Large intestine (tissue), 3 donors: ENCODE results near the gene RFWD3. TPM values are rescaled to one million over a fixed set of nuclear protein-coding genes. Genes with fewer than 3 reads are reported as not detected.
A peak's percentile ranks its signal among the peaks of the same experiment; 100 is the strongest.

ENCODE experiments used
- DNase-seq, 2 donors: peaks; one replicate each; pipeline versions ENCODE4 v3.0.0 to v3.0.0-alpha.2; 2013
- H3K27ac ChIP-seq: one replicate; pipeline ENCODE4 v1.5.1; 2013; ENCODE audit warnings: low read length
- H3K27me3 ChIP-seq: 2 replicates; pipeline ENCODE4 v1.6.1; 2013; ENCODE audit warnings: low read length; ENCODE audit not compliant: control insufficient read depth, insufficient read depth
- H3K36me3 ChIP-seq: 2 replicates; pipeline ENCODE4 v1.6.1; 2013; ENCODE audit warnings: low read length; ENCODE audit not compliant: control insufficient read depth, insufficient read depth
- H3K4me1 ChIP-seq: one replicate; pipeline ENCODE4 v1.6.1; 2013; ENCODE audit warnings: low read length; ENCODE audit not compliant: control insufficient read depth, insufficient read depth
- H3K4me3 ChIP-seq: one replicate; pipeline ENCODE4 v1.5.1; 2013; ENCODE audit warnings: low read length
- H3K9me3 ChIP-seq: one replicate; pipeline ENCODE4 v1.6.1; 2013; ENCODE audit warnings: mild to moderate bottlenecking, low read depth, low read length, moderate library complexity; ENCODE audit not compliant: control insufficient read depth
- WGBS: methylation state at CpG from one replicate; pipeline ENCODE4 v1.1.5; 2013; ENCODE audit warnings: low lambda C conversion rate; ENCODE audit not compliant: insufficient coverage; 5-methylcytosine and 5-hydroxymethylcytosine counted together
- polyA plus RNA-seq: library from polyadenylated mRNA; unstranded; fragments of 120-200 nt; gene quantifications from one replicate; pipeline ENCODE4 v1.2.1, GENCODE V29; 2013

The RFWD3 gene
- polyA plus RNA-seq, 1 donor, result 19.7 TPM

DNA sequence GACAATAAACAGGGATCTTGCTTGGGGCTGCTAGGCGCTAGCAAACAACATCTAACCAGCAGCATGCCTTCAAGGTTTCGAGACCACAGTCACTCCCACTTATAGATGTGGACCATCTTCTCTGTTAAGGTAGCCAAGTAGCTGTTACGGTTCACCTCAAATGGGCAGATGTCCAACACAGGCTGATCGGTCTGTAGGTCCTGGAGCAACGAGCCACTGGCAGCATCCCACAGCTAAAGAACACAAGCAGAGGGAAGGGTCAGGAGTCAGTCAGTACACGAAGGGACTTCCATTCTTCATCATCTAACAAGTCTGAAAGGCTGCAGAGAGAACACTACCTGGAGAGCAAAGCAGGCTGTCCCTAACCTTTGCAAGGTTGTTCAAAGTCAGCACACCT lies 42.8 kb downstream of the RFWD3 start:
- H3K4me3 ChIP-seq, result no peak overlapping the region
- no peak overlapping the region for H3K27ac ChIP-seq
- no peaks in the 10 kb centered on the region for H3K4me1 ChIP-seq
- H3K9me3 ChIP-seq, result no peaks in the 10 kb centered on the region
- H3K36me3 ChIP-seq, result peaks cover 69% of the 10 kb centered on the region
- WGBS, result no CpG with 5 or more reads among the region's 6 CpGs
- no peak for DNase-seq
- no peaks in the 10 kb centered on the region for H3K27me3 ChIP-seq

GRCh38 chr16:74623214-74623838 lies 43.4 kb downstream of the RFWD3 start:
- peak; percentile 21 to 48 for DNase-seq
- Histone ChIP-seq H3K4me1 (no peaks in the 10 kb centered on the region), H3K27me3 (no peaks in the 10 kb centered on the region), H3K4me3 (no peak overlapping the region), H3K36me3 (peaks cover 66% of the 10 kb centered on the region), H3K27ac (no peak overlapping the region), H3K9me3 (no peaks in the 10 kb centered on the region)
- WGBS, result no CpG with 5 or more reads among the region's 4 CpGs

GRCh38 chr16:74622005-74622404 lies 44.7 kb downstream of the RFWD3 start:
- H3K27me3 ChIP-seq, result no peaks in the 10 kb centered on the region
- no peaks in the 10 kb centered on the region for H3K4me1 ChIP-seq
- H3K36me3 ChIP-seq, result peaks cover 53% of the 10 kb centered on the region
- no peaks in the 10 kb centered on the region for H3K9me3 ChIP-seq
- WGBS, result no CpG with 5 or more reads among the region's 4 CpGs
- DNase-seq, result no peak
- no peak overlapping the region for H3K27ac ChIP-seq
- no peak overlapping the region for H3K4me3 ChIP-seq

DNA sequence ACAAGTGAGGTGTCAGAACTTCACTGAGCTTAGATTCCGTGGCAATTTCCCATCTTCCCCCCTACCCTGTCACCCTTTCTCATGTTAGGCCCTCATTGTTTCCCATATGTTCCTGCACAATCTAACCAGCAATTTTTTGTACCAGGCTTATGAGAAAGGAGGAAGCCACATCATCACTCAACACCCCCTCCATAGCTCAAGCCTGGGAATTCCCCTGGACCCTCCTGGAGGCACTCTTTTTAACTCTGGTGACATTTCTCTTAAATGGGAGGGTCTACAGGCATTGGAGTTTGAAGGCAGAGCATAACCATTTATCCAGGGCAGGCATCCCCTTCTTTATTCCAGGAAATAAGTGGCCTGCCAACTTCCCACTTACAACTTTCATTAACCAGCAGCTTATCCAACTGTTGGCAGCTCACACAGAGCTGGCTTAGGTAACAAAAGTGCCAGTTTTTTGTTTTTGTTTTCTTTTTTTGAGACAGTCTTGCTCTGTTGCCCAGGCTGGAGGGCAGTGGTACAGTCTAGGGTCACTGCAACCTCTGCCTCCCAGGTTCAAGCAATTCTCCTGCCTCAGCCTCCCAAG lies 49.4 kb downstream of the RFWD3 start:
- no peak for DNase-seq
- Histone ChIP-seq H3K4me3 (no peak overlapping the region), H3K9me3 (no peaks in the 10 kb centered on the region), H3K4me1 (no peaks in the 10 kb centered on the region), H3K36me3 (peaks cover 12% of the 10 kb centered on the region), H3K27me3 (no peaks in the 10 kb centered on the region), H3K27ac (no peak overlapping the region)
- WGBS, result no CpG with 5 or more reads among the region's 1 CpG

DNA sequence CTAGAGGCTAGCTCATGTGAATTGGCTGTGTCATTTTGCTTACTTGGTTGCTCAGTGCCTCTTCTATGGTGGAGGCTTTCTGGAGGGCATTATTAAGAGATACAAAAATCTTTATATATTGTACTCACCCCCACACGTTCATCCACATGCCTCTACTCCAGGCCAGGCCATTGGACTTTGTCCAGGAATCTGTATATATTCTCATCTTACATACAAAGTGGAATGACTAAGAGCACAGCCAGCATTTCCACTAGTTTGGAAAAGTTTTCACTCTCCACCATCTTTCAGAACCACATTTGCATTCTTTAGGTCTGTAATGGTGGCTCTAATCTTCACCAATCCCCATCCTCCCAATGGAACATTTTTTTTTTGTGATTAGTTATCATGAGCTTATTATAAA lies 55.0 kb downstream of the RFWD3 start:
- DNase-seq, result no peak
- Histone ChIP-seq H3K9me3 (peaks cover 1% of the 10 kb centered on the region), H3K36me3 (no peaks in the 10 kb centered on the region), H3K4me3 (no peak overlapping the region), H3K4me1 (no peaks in the 10 kb centered on the region), H3K27ac (no peak overlapping the region), H3K27me3 (no peaks in the 10 kb centered on the region)
- WGBS, result 80% methylated on average over 1 of the region's 1 CpG

- no CpG with 5 or more reads among the region's 6 CpGs for WGBS
- DNase-seq, result no peak
Measured at GRCh38 chr16:74608944-74609343, 57.7 kb downstream of the RFWD3 start.

GRCh38 chr16:74608381-74608780 lies 58.3 kb downstream of the RFWD3 start:
- Histone ChIP-seq H3K27me3 (no peaks in the 10 kb centered on the region), H3K36me3 (no peaks in the 10 kb centered on the region), H3K27ac (peak overlapping the region; percentile 17), H3K4me3 (no peak overlapping the region), H3K9me3 (peaks cover 3% of the 10 kb centered on the region), H3K4me1 (peaks cover 3% of the 10 kb centered on the region)
- WGBS, result no CpG with 5 or more reads among the region's 6 CpGs
- peak; percentile 37 to 44 for DNase-seq

More at GRCh38 chr16:74608944-74609343, 57.7 kb downstream of the RFWD3 start:
- Histone ChIP-seq H3K27ac (no peak overlapping the region), H3K27me3 (no peaks in the 10 kb centered on the region), H3K4me3 (no peak overlapping the region), H3K4me1 (peaks cover under 1% of the 10 kb centered on the region), H3K36me3 (no peaks in the 10 kb centered on the region), H3K9me3 (peaks cover 3% of the 10 kb centered on the region)

GRCh38 chr16:74607962-74608356 lies 58.7 kb downstream of the RFWD3 start:
- DNase-seq, result no peak
- H3K4me1 ChIP-seq, result peaks cover 3% of the 10 kb centered on the region
- no CpG with 5 or more reads among the region's 6 CpGs for WGBS

GRCh38 chr16:74607310-74607961 lies 59.2 kb downstream of the RFWD3 start:
- peaks cover 3% of the 10 kb centered on the region for H3K9me3 ChIP-seq
- H3K27me3 ChIP-seq, result no peaks in the 10 kb centered on the region
- WGBS, result 20% methylated on average over 5 of the region's 14 CpGs
- peak overlapping the region; percentile 98 for H3K4me3 ChIP-seq
- H3K36me3 ChIP-seq, result no peaks in the 10 kb centered on the region
- DNase-seq, result no peak
- H3K4me1 ChIP-seq, result peaks cover 3% of the 10 kb centered on the region
- H3K27ac ChIP-seq, result peak overlapping the region; percentile 99

More at GRCh38 chr16:74607962-74608356, 58.7 kb downstream of the RFWD3 start:
- H3K4me3 ChIP-seq, result no peak overlapping the region
- H3K36me3 ChIP-seq, result no peaks in the 10 kb centered on the region
- H3K9me3 ChIP-seq, result peaks cover 3% of the 10 kb centered on the region
- H3K27me3 ChIP-seq, result no peaks in the 10 kb centered on the region
- peak overlapping the region; percentile 17 for H3K27ac ChIP-seq

GRCh38 chr16:74606521-74607309 lies 60.0 kb downstream of the RFWD3 start, which contains the start of gene GLG1:
TSS of gene GLG1 (minus strand) at chr16:74607114. CDS start at chr16:74607094, 20 bp downstream.
- H3K9me3 ChIP-seq, result peaks cover 3% of the 10 kb centered on the region
- DNase-seq, result peak; percentile 91 to 96
- H3K36me3 ChIP-seq, result no peaks in the 10 kb centered on the region
- peaks cover 3% of the 10 kb centered on the region for H3K4me1 ChIP-seq
- peak within 1 kb of the TSS; percentile 99 for H3K27ac ChIP-seq
- peak within 1 kb of the TSS; percentile 98 for H3K4me3 ChIP-seq
- no CpG with 5 or more reads among the region's 77 CpGs for WGBS
- no peaks in the 10 kb centered on the region for H3K27me3 ChIP-seq
